H1 (cell line): ENCODE data around the gene BAIAP2. TPM values are rescaled to one million over a fixed set of nuclear protein-coding genes. Genes with fewer than 3 reads are reported as not detected.

Experiments used
- CTCF ChIA-PET: fragments of 300-600 bp; sonication (Branson Sonifier 250); formaldehyde crosslinking; loops from one replicate; lab custom pipeline; 2021; ENCODE audit not compliant: partially characterized antibody; lab: Charles Lee
- POLR2A ChIA-PET: fragments of 300-600 bp; sonication (Branson Sonifier 250); formaldehyde crosslinking; loops from one replicate; lab custom pipeline; 2021; ENCODE audit warnings: inconsistent platforms; ENCODE audit not compliant: partially characterized antibody; lab: Charles Lee
- DNase-seq, 2 experiments: peaks; one replicate each; pipeline versions ENCODE4 v3.0.0 to v3.0.0-alpha.2; 2010 to 2022; ENCODE audit warnings: low spot score in 2 of 2, low read depth in 1 of 2, mixed read lengths in 1 of 2
- FAIRE-seq: peaks from 2 replicates; lab custom pipeline; 2011; peaks lifted over from hg19 to GRCh38; lab: Jason Lieb, UNC
- H2AFZ ChIP-seq: 2 replicates; pipeline ENCODE4 v1.8.1; 2012; ENCODE audit warnings: low read length, inconsistent platforms
- H2AK5ac ChIP-seq: 2 replicates; pipeline ENCODE4 v1.6.1; 2013; ENCODE audit warnings: low read depth, low read length
- H2BK120ac ChIP-seq: replicated peaks from 2 replicates; pipeline ENCODE3; 2013; ENCODE audit warnings: low read depth, low read length, inconsistent platforms
- H2BK12ac ChIP-seq: 2 replicates; pipeline ENCODE4 v1.6.1; 2013; ENCODE audit warnings: low read depth, low read length
- H2BK15ac ChIP-seq: 2 replicates; pipeline ENCODE4 v1.6.1; 2013; ENCODE audit warnings: low read length
- H2BK20ac ChIP-seq: 2 replicates; pipeline ENCODE4 v1.6.1; 2013; ENCODE audit warnings: low read length
- H2BK5ac ChIP-seq: 2 replicates; pipeline ENCODE4 v1.6.1; 2013; ENCODE audit warnings: low read depth, low read length
- H3K14ac ChIP-seq: 2 replicates; pipeline ENCODE4 v1.6.1; 2013; ENCODE audit warnings: inconsistent platforms; ENCODE audit not compliant: insufficient read length
- H3K18ac ChIP-seq: 2 replicates; pipeline ENCODE4 v1.6.1; 2013; ENCODE audit warnings: low read length; ENCODE audit errors: extremely low read depth
- H3K23ac ChIP-seq: 2 replicates; pipeline ENCODE4 v1.6.1; 2013; ENCODE audit warnings: inconsistent platforms; ENCODE audit not compliant: insufficient read length
- H3K23me2 ChIP-seq: 2 replicates; pipeline ENCODE4 v1.6.1; 2013; ENCODE audit warnings: low read depth, low read length
- H3K27ac ChIP-seq: 2 replicates; pipeline ENCODE4 v1.6.1; 2011; ENCODE audit warnings: low read depth, low read length, inconsistent platforms
- H3K27me3 ChIP-seq, 4 experiments: replicated peaks in 1 of 4; 1 replicate in 1 of 4; 2 replicates in 3 of 4; pipeline versions ENCODE4 v1.6.1 to v1.8.1; 2011 to 2013; ENCODE audit warnings: low read length in 3 of 4, mild to moderate bottlenecking in 3 of 4, inconsistent platforms in 2 of 4, mixed read lengths in 2 of 4, moderate library complexity in 1 of 4; ENCODE audit not compliant: control insufficient read depth in 3 of 4, insufficient read depth in 3 of 4; ENCODE audit errors: extremely low read depth in 1 of 4
- H3K36me3 ChIP-seq, 4 experiments: 2 replicates each; pipeline versions ENCODE4 v1.6.1 to v1.8.1; 2011 to 2013; ENCODE audit warnings: mild to moderate bottlenecking in 4 of 4, low read length in 3 of 4, moderate library complexity in 2 of 4, control low read depth in 1 of 4, inconsistent platforms in 1 of 4; ENCODE audit not compliant: insufficient read depth in 4 of 4, control insufficient read depth in 2 of 4
- H3K4ac ChIP-seq: replicated peaks from 2 replicates; pipeline ENCODE3; 2013; ENCODE audit warnings: low read length, low read depth, mixed read lengths, inconsistent platforms; ENCODE audit not compliant: insufficient read length
- H3K4me1 ChIP-seq, 4 experiments: replicated peaks in 1 of 4; 1 replicate in 1 of 4; 2 replicates in 3 of 4; pipeline versions ENCODE4 v1.6.1 to v1.8.1; 2011 to 2013; ENCODE audit warnings: low read length in 3 of 4, inconsistent platforms in 2 of 4, mixed read lengths in 1 of 4; ENCODE audit not compliant: insufficient read depth in 4 of 4, control insufficient read depth in 3 of 4
- H3K4me2 ChIP-seq, 2 experiments: 2 replicates each; pipeline versions ENCODE4 v1.6.1 to v1.8.1; 2011 to 2013; ENCODE audit warnings: low read depth in 2 of 2, low read length in 2 of 2, control low read depth in 1 of 2, inconsistent platforms in 1 of 2, mild to moderate bottlenecking in 1 of 2; ENCODE audit not compliant: insufficient read depth in 1 of 2
- H3K4me3 ChIP-seq, 4 experiments: fragments of 200-600, 300-600 bp in 1 of 4; sonication (generic), shearing (Covaris generic), sonication (Bioruptor Twin) in 1 of 4; 2 replicates each; pipeline versions ENCODE4 v1.5.1 to v1.8.1; 2011 to 2016; ENCODE audit warnings: low read length in 4 of 4, low read depth in 3 of 4, control low read depth in 2 of 4, inconsistent platforms in 2 of 4, mild to moderate bottlenecking in 2 of 4, mixed read lengths in 1 of 4, moderate library complexity in 1 of 4; ENCODE audit not compliant: insufficient read depth in 2 of 4; ENCODE audit errors: extremely low read depth in 1 of 4
- H3K56ac ChIP-seq: replicated peaks from 2 replicates; pipeline ENCODE3; 2013; ENCODE audit warnings: low read depth, mild to moderate bottlenecking, mixed read lengths, low read length, inconsistent platforms; ENCODE audit not compliant: insufficient read length
- H3K79me1 ChIP-seq: 2 replicates; pipeline ENCODE4 v1.6.1; 2013; ENCODE audit warnings: low read depth, low read length, control low read depth
- H3K79me2 ChIP-seq, 2 experiments: 2 replicates each; pipeline versions ENCODE4 v1.6.1 to v1.8.1; 2012 to 2013; ENCODE audit warnings: low read length in 2 of 2, mild to moderate bottlenecking in 2 of 2, inconsistent platforms in 1 of 2; ENCODE audit not compliant: insufficient read depth in 2 of 2, control insufficient read depth in 1 of 2
- H3K9ac ChIP-seq, 4 experiments: replicated peaks in 1 of 4; 1 replicate in 1 of 4; 2 replicates in 3 of 4; pipeline versions ENCODE4 v1.6.1 to v1.8.1; 2011 to 2013; ENCODE audit warnings: low read depth in 3 of 4, low read length in 3 of 4, control low read depth in 2 of 4, mild to moderate bottlenecking in 2 of 4, moderate library complexity in 2 of 4, inconsistent platforms in 1 of 4; ENCODE audit errors: extremely low read depth in 1 of 4
- H3K9me3 ChIP-seq, 2 experiments: 2 replicates each; pipeline versions ENCODE4 v1.6.1 to v1.8.1; 2012 to 2013; ENCODE audit warnings: mild to moderate bottlenecking in 2 of 2, moderate library complexity in 2 of 2, control low read depth in 1 of 2, inconsistent platforms in 1 of 2, low read depth in 1 of 2, low read length in 1 of 2, mixed read lengths in 1 of 2; ENCODE audit not compliant: insufficient read depth in 2 of 2
- H4K20me1 ChIP-seq, 2 experiments: replicated peaks in 1 of 2; 2 replicates each; pipeline versions ENCODE3 to v1.8.1; 2011 to 2013; ENCODE audit warnings: inconsistent platforms in 2 of 2, low read length in 2 of 2, mild to moderate bottlenecking in 1 of 2; ENCODE audit not compliant: insufficient read depth in 2 of 2, control insufficient read depth in 1 of 2
- H4K5ac ChIP-seq: 2 replicates; pipeline ENCODE4 v1.6.1; 2013; ENCODE audit warnings: low read length, low read depth, mixed read lengths, inconsistent platforms; ENCODE audit not compliant: insufficient read length
- H4K8ac ChIP-seq: 2 replicates; pipeline ENCODE4 v1.8.0; 2013; ENCODE audit warnings: mild to moderate bottlenecking, moderate library complexity, low read length, inconsistent platforms; ENCODE audit not compliant: insufficient read depth; ENCODE audit errors: extremely low read depth
- H4K91ac ChIP-seq: replicated peaks from 2 replicates; pipeline ENCODE3; 2013; ENCODE audit warnings: low read length, mixed read lengths, inconsistent platforms; ENCODE audit not compliant: insufficient read length
- POLR2AphosphoS5 ChIP-seq: IDR thresholded peaks from 2 replicates; pipeline ENCODE4 v1.6.1; 2011; ENCODE audit warnings: low read depth, low read length
- RXRA ChIP-seq: IDR thresholded peaks from 2 replicates; pipeline ENCODE4 v1.6.1; 2011; ENCODE audit warnings: low read depth, mild to moderate bottlenecking, low read length, moderate library complexity; ENCODE audit not compliant: insufficient read depth
- WGBS, 2 experiments: shearing (Covaris generic) in 1 of 2; methylation state at CpG; one replicate each; pipeline versions ENCODE4 v1.1.6 to v1.1.7; 2013 to 2015; ENCODE audit warnings: low lambda C conversion rate in 2 of 2, mixed read lengths in 2 of 2, inconsistent platforms in 1 of 2, low coverage in 1 of 2, missing lambda C conversion rate in 1 of 2; ENCODE audit not compliant: insufficient replicate concordance in 2 of 2, insufficient coverage in 1 of 2, insufficient read length in 1 of 2; ENCODE audit errors: extremely low coverage in 1 of 2, missing lambda C conversion rate in 1 of 2; 5-methylcytosine and 5-hydroxymethylcytosine counted together
- polyA plus RNA-seq, 7 experiments: library from polyadenylated mRNA; depleted of rRNA in 3 of 7; stranded (reverse) in 5 of 7; unstranded in 2 of 7; fragments of >200 nt in 5 of 7; fragments of 200-250 nt in 2 of 7; gene quantifications; 1 replicate in 5 of 7; 2 replicates in 1 of 7; 4 replicates in 1 of 7; pipeline versions ENCODE4 v1.2.1 to v1.2.3, GENCODE V29; 2011 to 2013; ENCODE audit warnings: missing spikeins in 2 of 7, mixed read lengths in 2 of 7
- total RNA-seq: library from RNA; stranded (reverse); fragmentation: NEBNext Ultra II Directional; extraction: Animal tissue kit (Norgen Biotek cat#: 25700); gene quantifications from 2 replicates; pipeline ENCODE4 v1.2.1, GENCODE V29; 2021

BAIAP2 gene
- total and polyA plus RNA-seq, 2 of the 8 experiments (the other 6 are each of a cell fraction or from before 2014, with no cell fraction given) = 10.0 to 22.8 TPM

- H3K27me3 ChIP-seq = no peaks in the 10 kb centered on the region; a peak in 3 of 7 replicates
- H4K20me1 ChIP-seq = no peaks in the 10 kb centered on the region
- H4K5ac ChIP-seq = no peak overlapping the region
- H2AK5ac ChIP-seq = no peak overlapping the region
- no peak overlapping the region for H4K91ac ChIP-seq
- peaks cover 3% of the 10 kb centered on the region; the same call in 1 of the 2 replicates for H3K23me2 ChIP-seq
- no peak overlapping the region for H3K9ac ChIP-seq
- no peak overlapping the region for H2BK12ac ChIP-seq
- H3K79me1 ChIP-seq = no peaks in the 10 kb centered on the region; the same call in none of the 2 replicates
- no peak overlapping the region for H2BK15ac ChIP-seq
- H3K27ac ChIP-seq = no peak overlapping the region
- no peak overlapping the region for H3K23ac ChIP-seq
- WGBS, 2 experiments = 78% methylated on average over 6 of the region's 11 CpGs; no CpG with 5 or more reads in 1 of the 2 experiments
- H3K4me1 ChIP-seq = peaks cover 0 to 10% (median 6%) of the 10 kb centered on the region in 4 experiments; a peak in 5 of 7 replicates
- H3K4me2 ChIP-seq = no peak overlapping the region
- no peak overlapping the region for H3K14ac ChIP-seq
- H3K79me2 ChIP-seq = no peaks in the 10 kb centered on the region
- H2AFZ ChIP-seq = no peak overlapping the region
- no peak overlapping the region for H3K18ac ChIP-seq
- H3K4me3 ChIP-seq = no peak overlapping the region
- no peak overlapping the region for H2BK5ac ChIP-seq
- H4K8ac ChIP-seq = no peak overlapping the region; the same call in 1 of the 2 replicates
- DNase-seq (no peak), FAIRE-seq (no peak)
- ChIA-PET POLR2A (no interaction called here), CTCF (interaction anchor here (0.5 to 6.2 kb wide), 4 partner anchors 12 to 134 kb away, joined by 3 to 45 read pairs (median 5); no protein-coding TSS in a partner anchor)
- no peak overlapping the region for H2BK120ac ChIP-seq
- H3K4ac ChIP-seq = no peak overlapping the region
- no peaks in the 10 kb centered on the region for H3K36me3 ChIP-seq
- H3K9me3 ChIP-seq = no peaks in the 10 kb centered on the region
- no peak overlapping the region for H3K56ac ChIP-seq
- no peak overlapping the region for H2BK20ac ChIP-seq
- TF ChIP-seq RXRA = no peak
- no peak for TF ChIP-seq POLR2AphosphoS5
Observed at GRCh38 chr17:81115219-81115618, 80.3 kb downstream of the BAIAP2 start.
